ENCODE measurements around the gene CREG2.

The CREG2 gene

GRCh38 chr2:101362316-101362715 is 25.0 kb downstream of the CREG2 start:
- no peak overlapping the region for H4K91ac ChIP-seq (ENCODE audit: low read depth, low read length)
- no peaks in the 10 kb centered on the region for H3K9me3 ChIP-seq (ENCODE audit: insufficient read depth, low read depth, low read length)
- no peak overlapping the region for H3K14ac ChIP-seq (ENCODE audit: low read length)
- peaks cover 4 to 12% of the 10 kb centered on the region in 2 experiments for H3K4me1 ChIP-seq (ENCODE audit: control insufficient read depth in 1 of 2, insufficient read depth in 2 of 2, low read length in 2 of 2)
- H3K36me3 ChIP-seq (ENCODE audit: control insufficient read depth in 1 of 2, insufficient read depth in 2 of 2, low read length in 2 of 2) = no peaks in the 10 kb centered on the region
- H2BK12ac ChIP-seq (ENCODE audit: low read length) = no peak overlapping the region
- H3K4me3 ChIP-seq (ENCODE audit: low read depth, low read length) = no peak overlapping the region
- H3K23ac ChIP-seq (ENCODE audit: low read length) = no peak overlapping the region
- H2BK5ac ChIP-seq (ENCODE audit: low read depth, low read length, poor library complexity) = no peak overlapping the region
- no peaks in the 10 kb centered on the region for H3K27me3 ChIP-seq (ENCODE audit: insufficient read depth, low read length)
- no peak overlapping the region for H3K18ac ChIP-seq (ENCODE audit: low read length)
- H4K8ac ChIP-seq (ENCODE audit: low read depth, low read length) = no peak overlapping the region
- no peaks in the 10 kb centered on the region for H3K79me1 ChIP-seq (ENCODE audit: low read length)
- no peak for DNase-seq
- H3K79me2 ChIP-seq (ENCODE audit: control insufficient read depth, insufficient read depth, low read length, poor library complexity) = no peaks in the 10 kb centered on the region
- H4K12ac ChIP-seq (ENCODE audit: low read depth, low read length) = no peak overlapping the region
- no peak overlapping the region for H3K27ac ChIP-seq (ENCODE audit: low read depth, low read length)
- WGBS (ENCODE audit: extremely low coverage, insufficient coverage, insufficient read length) = no CpG with 5 or more reads among the region's 3 CpGs
- H2AK5ac ChIP-seq (ENCODE audit: low read length) = no peak overlapping the region
- H3K4me2 ChIP-seq (ENCODE audit: low read length) = no peak overlapping the region
- no peak overlapping the region for H2AFZ ChIP-seq (ENCODE audit: insufficient read depth, low read length, poor library complexity)
- no peak overlapping the region for H2BK120ac ChIP-seq (ENCODE audit: insufficient read depth, low read length, poor library complexity)
- H3K9ac ChIP-seq (ENCODE audit: low read length) = no peak overlapping the region
- H3K4ac ChIP-seq (ENCODE audit: low read depth, low read length) = no peak overlapping the region

- H3K18ac ChIP-seq (ENCODE audit: low read length) = no peak overlapping the region
- H4K12ac ChIP-seq (ENCODE audit: low read depth, low read length) = no peak overlapping the region
- H2BK120ac ChIP-seq (ENCODE audit: insufficient read depth, low read length, poor library complexity) = no peak overlapping the region
- no peak for DNase-seq
- no peaks in the 10 kb centered on the region for H3K36me3 ChIP-seq (ENCODE audit: control insufficient read depth in 1 of 2, insufficient read depth in 2 of 2, low read length in 2 of 2)
- H4K91ac ChIP-seq (ENCODE audit: low read depth, low read length) = no peak overlapping the region
- H3K4me1 ChIP-seq (ENCODE audit: control insufficient read depth in 1 of 2, insufficient read depth in 2 of 2, low read length in 2 of 2) = peaks cover 4 to 12% of the 10 kb centered on the region in 2 experiments
- no peak overlapping the region for H3K4ac ChIP-seq (ENCODE audit: low read depth, low read length)
- H3K9ac ChIP-seq (ENCODE audit: low read length) = no peak overlapping the region
- WGBS (ENCODE audit: extremely low coverage, insufficient coverage, insufficient read length) = no CpG with 5 or more reads among the region's 2 CpGs
- no peak overlapping the region for H2BK12ac ChIP-seq (ENCODE audit: low read length)
- H2AFZ ChIP-seq (ENCODE audit: insufficient read depth, low read length, poor library complexity) = no peak overlapping the region
- no peaks in the 10 kb centered on the region for H3K27me3 ChIP-seq (ENCODE audit: insufficient read depth, low read length)
- H3K14ac ChIP-seq (ENCODE audit: low read length) = no peak overlapping the region
- no peak overlapping the region for H4K8ac ChIP-seq (ENCODE audit: low read depth, low read length)
- no peak overlapping the region for H3K4me2 ChIP-seq (ENCODE audit: low read length)
- no peaks in the 10 kb centered on the region for H3K9me3 ChIP-seq (ENCODE audit: insufficient read depth, low read depth, low read length)
- H2BK5ac ChIP-seq (ENCODE audit: low read depth, low read length, poor library complexity) = no peak overlapping the region
- H2AK5ac ChIP-seq (ENCODE audit: low read length) = no peak overlapping the region
- H3K79me1 ChIP-seq (ENCODE audit: low read length) = no peaks in the 10 kb centered on the region
- H3K23ac ChIP-seq (ENCODE audit: low read length) = no peak overlapping the region
- no peaks in the 10 kb centered on the region for H3K79me2 ChIP-seq (ENCODE audit: control insufficient read depth, insufficient read depth, low read length, poor library complexity)
- no peak overlapping the region for H3K27ac ChIP-seq (ENCODE audit: low read depth, low read length)
- no peak overlapping the region for H3K4me3 ChIP-seq (ENCODE audit: low read depth, low read length)
Observed at GRCh38 chr2:101361522-101361921, 25.8 kb downstream of the CREG2 start.

- Histone ChIP-seq H2AK5ac (ENCODE audit: low read length) (no peak overlapping the region), H4K8ac (ENCODE audit: low read depth, low read length) (no peak overlapping the region), H3K27ac (ENCODE audit: low read depth, low read length) (no peak overlapping the region), H4K12ac (ENCODE audit: low read depth, low read length) (no peak overlapping the region), H3K14ac (ENCODE audit: low read length) (no peak overlapping the region), H2BK5ac (ENCODE audit: low read depth, low read length, poor library complexity) (no peak overlapping the region), H3K36me3 (ENCODE audit: control insufficient read depth in 1 of 2, insufficient read depth in 2 of 2, low read length in 2 of 2) (no peaks in the 10 kb centered on the region), H2BK12ac (ENCODE audit: low read length) (no peak overlapping the region), H4K91ac (ENCODE audit: low read depth, low read length) (no peak overlapping the region), H2BK120ac (ENCODE audit: insufficient read depth, low read length, poor library complexity) (no peak overlapping the region), H3K79me2 (ENCODE audit: control insufficient read depth, insufficient read depth, low read length, poor library complexity) (no peaks in the 10 kb centered on the region), H3K27me3 (ENCODE audit: insufficient read depth, low read length) (no peaks in the 10 kb centered on the region), H3K9ac (ENCODE audit: low read length) (no peak overlapping the region), H3K18ac (ENCODE audit: low read length) (no peak overlapping the region), H3K23ac (ENCODE audit: low read length) (no peak overlapping the region), H3K9me3 (ENCODE audit: insufficient read depth, low read depth, low read length) (peaks cover under 1% of the 10 kb centered on the region), H3K4ac (ENCODE audit: low read depth, low read length) (no peak overlapping the region), H3K4me1 (ENCODE audit: control insufficient read depth in 1 of 2, insufficient read depth in 2 of 2, low read length in 2 of 2) (peaks cover 5 to 13% of the 10 kb centered on the region in 2 experiments), H2AFZ (ENCODE audit: insufficient read depth, low read length, poor library complexity) (no peak overlapping the region), H3K4me3 (ENCODE audit: low read depth, low read length) (no peak overlapping the region), H3K4me2 (ENCODE audit: low read length) (no peak overlapping the region), H3K79me1 (ENCODE audit: low read length) (no peaks in the 10 kb centered on the region)
- no CpG with 5 or more reads among the region's 4 CpGs for WGBS (ENCODE audit: extremely low coverage, insufficient coverage, insufficient read length)
- DNase-seq = peak in 1 of 2 donors; percentile 16
Observed at GRCh38 chr2:101361121-101361520, 26.2 kb downstream of the CREG2 start.

GRCh38 chr2:101360232-101360631 is 27.1 kb downstream of the CREG2 start:
- no peak overlapping the region for H3K18ac ChIP-seq (ENCODE audit: low read length)
- H3K14ac ChIP-seq (ENCODE audit: low read length) = no peak overlapping the region
- H3K9ac ChIP-seq (ENCODE audit: low read length) = no peak overlapping the region
- H2BK5ac ChIP-seq (ENCODE audit: low read depth, low read length, poor library complexity) = no peak overlapping the region
- no peak overlapping the region for H3K23ac ChIP-seq (ENCODE audit: low read length)
- no peak overlapping the region for H2AK5ac ChIP-seq (ENCODE audit: low read length)
- H2AFZ ChIP-seq (ENCODE audit: insufficient read depth, low read length, poor library complexity) = no peak overlapping the region
- no peaks in the 10 kb centered on the region for H3K27me3 ChIP-seq (ENCODE audit: insufficient read depth, low read length)
- DNase-seq = peak; percentile 55 to 72
- peaks cover 4% of the 10 kb centered on the region for H3K9me3 ChIP-seq (ENCODE audit: insufficient read depth, low read depth, low read length)
- no peak overlapping the region for H4K12ac ChIP-seq (ENCODE audit: low read depth, low read length)
- WGBS (ENCODE audit: extremely low coverage, insufficient coverage, insufficient read length) = no CpG with 5 or more reads among the region's 4 CpGs
- no peak overlapping the region for H4K8ac ChIP-seq (ENCODE audit: low read depth, low read length)
- H3K4me3 ChIP-seq (ENCODE audit: low read depth, low read length) = no peak overlapping the region
- H3K36me3 ChIP-seq (ENCODE audit: control insufficient read depth in 1 of 2, insufficient read depth in 2 of 2, low read length in 2 of 2) = no peaks in the 10 kb centered on the region
- no peak overlapping the region for H3K4me2 ChIP-seq (ENCODE audit: low read length)
- no peak overlapping the region for H3K27ac ChIP-seq (ENCODE audit: low read depth, low read length)
- H2BK120ac ChIP-seq (ENCODE audit: insufficient read depth, low read length, poor library complexity) = no peak overlapping the region
- H4K91ac ChIP-seq (ENCODE audit: low read depth, low read length) = no peak overlapping the region
- H3K79me1 ChIP-seq (ENCODE audit: low read length) = no peaks in the 10 kb centered on the region
- no peak overlapping the region for H2BK12ac ChIP-seq (ENCODE audit: low read length)
- peaks cover 11 to 19% of the 10 kb centered on the region in 2 experiments for H3K4me1 ChIP-seq (ENCODE audit: control insufficient read depth in 1 of 2, insufficient read depth in 2 of 2, low read length in 2 of 2)
- H3K4ac ChIP-seq (ENCODE audit: low read depth, low read length) = no peak overlapping the region
- no peaks in the 10 kb centered on the region for H3K79me2 ChIP-seq (ENCODE audit: control insufficient read depth, insufficient read depth, low read length, poor library complexity)
